ENCODE measurements around the gene FYB1.

Gene FYB1

GRCh38 chr5:39146831-39147540 is 72.4 kb downstream of the FYB1 start:
- Histone ChIP-seq H3K79me1 (ENCODE audit: low read depth, low read length) (no peaks in the 10 kb centered on the region), H3K4me2 (ENCODE audit: insufficient read depth, low read length, poor library complexity, severe bottlenecking) (no peak overlapping the region), H3K36me3 (replicated peaks in 1 of 2; ENCODE audit: control insufficient read depth in 2 of 2, insufficient read depth in 2 of 2, low read length in 2 of 2) (no peaks in the 10 kb centered on the region), H3K27ac (replicated peaks; ENCODE audit: low read length) (no peak overlapping the region), H3K14ac (ENCODE audit: low read length) (no peak overlapping the region), H3K18ac (ENCODE audit: low read length) (no peak overlapping the region), H3K27me3 (ENCODE audit: control insufficient read depth in 3 of 3, insufficient read depth in 3 of 3, low read depth in 1 of 3, low read length in 3 of 3) (no peaks in the 10 kb centered on the region), H2BK5ac (ENCODE audit: low read length) (no peak overlapping the region), H2BK120ac (ENCODE audit: low read depth, low read length) (no peak overlapping the region), H3K9ac (ENCODE audit: low read depth, low read length, poor library complexity) (no peak overlapping the region), H2AFZ (ENCODE audit: low read length) (no peak overlapping the region), H3K9me3 (replicated peaks in 1 of 2; ENCODE audit: control insufficient read depth in 2 of 2, insufficient read depth in 1 of 2, low read depth in 1 of 2, low read length in 2 of 2) (no peaks in the 10 kb centered on the region), H3K4me3 (ENCODE audit: low read length in 2 of 2) (no peak overlapping the region), H2BK12ac (ENCODE audit: low read length) (no peak overlapping the region), H3K23ac (ENCODE audit: low read depth, low read length, poor library complexity) (no peak overlapping the region), H2BK15ac (ENCODE audit: low read length) (no peak overlapping the region), H3K4ac (ENCODE audit: low read length) (no peak overlapping the region), H3K4me1 (ENCODE audit: control insufficient read depth in 2 of 2, insufficient read depth in 1 of 2, low read depth in 1 of 2, low read length in 2 of 2) (no peaks in the 10 kb centered on the region), H4K91ac (ENCODE audit: low read depth, low read length, poor library complexity) (no peak overlapping the region), H4K8ac (ENCODE audit: low read depth, low read length) (no peak overlapping the region), H2AK5ac (ENCODE audit: low read depth, low read length) (no peak overlapping the region)
- no peak for DNase-seq (ENCODE audit: low spot score)
- no CpG with 5 or more reads among the region's 4 CpGs for WGBS, 2 donors (ENCODE audit: extremely low coverage in 2 of 2, insufficient read length in 2 of 2, insufficient replicate concordance in 1 of 2)

DNA sequence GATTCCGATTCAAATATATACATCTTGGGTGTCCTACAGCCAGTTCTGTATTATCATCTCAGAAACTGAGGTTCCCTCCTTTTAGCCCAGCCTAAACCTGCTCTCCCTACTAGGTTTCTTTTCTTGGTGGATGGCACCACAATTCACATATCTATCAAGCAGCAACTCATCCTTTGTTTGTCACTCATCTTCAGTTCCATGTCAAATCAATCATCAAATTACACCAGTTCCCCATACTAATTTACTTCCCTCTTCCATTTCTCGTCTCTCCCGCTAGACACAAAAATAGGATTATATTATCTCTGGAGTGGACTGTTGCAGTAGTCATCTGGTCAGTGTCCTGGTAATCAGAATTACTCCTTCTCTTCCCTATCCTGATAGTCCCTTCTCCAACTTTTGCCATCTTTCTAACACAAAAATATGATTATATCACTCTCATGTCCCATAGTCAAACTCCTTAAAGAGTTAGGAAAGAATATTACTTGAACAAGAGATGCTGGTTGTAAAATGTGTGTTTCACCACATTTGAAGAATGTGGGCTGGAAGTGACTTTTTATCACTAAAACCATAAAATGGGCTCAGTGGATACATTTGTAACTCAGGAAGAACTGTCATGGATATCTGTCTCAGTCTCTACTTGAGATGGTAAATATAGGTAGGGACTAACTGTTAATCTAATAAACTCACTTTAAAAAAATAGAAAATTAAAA is 76.1 kb downstream of the FYB1 start:
- H3K27me3 ChIP-seq (ENCODE audit: control insufficient read depth in 3 of 3, insufficient read depth in 3 of 3, low read depth in 1 of 3, low read length in 3 of 3): no peaks in the 10 kb centered on the region

DNA sequence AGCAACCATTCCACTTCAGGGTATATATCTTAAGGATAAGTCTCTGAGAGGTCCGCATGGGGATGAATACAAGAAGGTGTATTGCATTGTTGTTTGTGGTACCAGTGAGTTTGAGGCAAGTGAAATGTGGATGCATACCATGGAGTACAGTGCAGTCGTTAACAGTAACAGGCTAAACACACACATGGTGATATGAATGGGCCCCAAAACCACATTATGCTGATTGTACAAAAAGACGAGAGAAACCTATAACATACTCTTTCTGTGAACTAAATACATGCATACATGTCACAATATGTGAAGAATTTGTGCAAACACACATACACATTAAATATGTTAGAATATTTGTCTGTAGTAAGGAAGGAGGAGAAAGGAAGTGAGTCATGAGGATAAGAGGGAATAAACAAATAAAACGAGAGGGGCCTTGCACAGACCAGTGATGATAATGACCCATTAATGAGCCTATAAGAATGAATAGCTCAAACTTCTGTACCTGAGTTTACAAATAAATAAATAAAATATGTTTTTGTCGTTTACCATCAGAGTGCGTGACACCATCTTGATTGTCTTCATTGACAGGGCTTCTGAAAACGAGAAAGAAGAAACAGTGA is 78.7 kb downstream of the FYB1 start:
- H3K23ac ChIP-seq (ENCODE audit: low read depth, low read length, poor library complexity): no peak overlapping the region
- H3K9me3 ChIP-seq (replicated peaks in 1 of 2; ENCODE audit: control insufficient read depth in 2 of 2, insufficient read depth in 1 of 2, low read depth in 1 of 2, low read length in 2 of 2): no peaks in the 10 kb centered on the region
- no peak overlapping the region for H2AFZ ChIP-seq (ENCODE audit: low read length)
- WGBS, 2 donors (ENCODE audit: extremely low coverage in 2 of 2, insufficient read length in 2 of 2, insufficient replicate concordance in 1 of 2): no CpG with 5 or more reads among the region's 7 CpGs
- H3K4ac ChIP-seq (ENCODE audit: low read length): no peak overlapping the region
- H3K18ac ChIP-seq (ENCODE audit: low read length): no peak overlapping the region
- H3K4me3 ChIP-seq (ENCODE audit: low read length in 2 of 2): no peak overlapping the region
- H3K4me2 ChIP-seq (ENCODE audit: insufficient read depth, low read length, poor library complexity, severe bottlenecking): no peak overlapping the region
- no peaks in the 10 kb centered on the region for H3K4me1 ChIP-seq (ENCODE audit: control insufficient read depth in 2 of 2, insufficient read depth in 1 of 2, low read depth in 1 of 2, low read length in 2 of 2)
- H4K8ac ChIP-seq (ENCODE audit: low read depth, low read length): no peak overlapping the region
- H2BK120ac ChIP-seq (ENCODE audit: low read depth, low read length): no peak overlapping the region
- no peaks in the 10 kb centered on the region for H3K27me3 ChIP-seq (ENCODE audit: control insufficient read depth in 3 of 3, insufficient read depth in 3 of 3, low read depth in 1 of 3, low read length in 3 of 3)
- no peak overlapping the region for H2AK5ac ChIP-seq (ENCODE audit: low read depth, low read length)
- H2BK5ac ChIP-seq (ENCODE audit: low read length): no peak overlapping the region
- no peak overlapping the region for H4K91ac ChIP-seq (ENCODE audit: low read depth, low read length, poor library complexity)
- no peaks in the 10 kb centered on the region for H3K36me3 ChIP-seq (replicated peaks in 1 of 2; ENCODE audit: control insufficient read depth in 2 of 2, insufficient read depth in 2 of 2, low read length in 2 of 2)
- H3K14ac ChIP-seq (ENCODE audit: low read length): no peak overlapping the region
- H3K27ac ChIP-seq (replicated peaks; ENCODE audit: low read length): no peak overlapping the region
- no peak overlapping the region for H3K9ac ChIP-seq (ENCODE audit: low read depth, low read length, poor library complexity)
- no peaks in the 10 kb centered on the region for H3K79me1 ChIP-seq (ENCODE audit: low read depth, low read length)
- no peak for DNase-seq (ENCODE audit: low spot score)
- no peak overlapping the region for H2BK15ac ChIP-seq (ENCODE audit: low read length)
- no peak overlapping the region for H2BK12ac ChIP-seq (ENCODE audit: low read length)

More for the DNA sequence above, 76.1 kb downstream of the FYB1 start:
- Histone ChIP-seq H2BK120ac (ENCODE audit: low read depth, low read length) (no peak overlapping the region), H2AK5ac (ENCODE audit: low read depth, low read length) (no peak overlapping the region), H2AFZ (ENCODE audit: low read length) (no peak overlapping the region), H4K91ac (ENCODE audit: low read depth, low read length, poor library complexity) (no peak overlapping the region), H3K4me1 (ENCODE audit: control insufficient read depth in 2 of 2, insufficient read depth in 1 of 2, low read depth in 1 of 2, low read length in 2 of 2) (no peaks in the 10 kb centered on the region), H3K4me2 (ENCODE audit: insufficient read depth, low read length, poor library complexity, severe bottlenecking) (no peak overlapping the region), H2BK15ac (ENCODE audit: low read length) (no peak overlapping the region), H2BK12ac (ENCODE audit: low read length) (no peak overlapping the region), H2BK5ac (ENCODE audit: low read length) (no peak overlapping the region), H3K4ac (ENCODE audit: low read length) (no peak overlapping the region), H3K36me3 (replicated peaks in 1 of 2; ENCODE audit: control insufficient read depth in 2 of 2, insufficient read depth in 2 of 2, low read length in 2 of 2) (no peaks in the 10 kb centered on the region), H3K18ac (ENCODE audit: low read length) (no peak overlapping the region), H3K9ac (ENCODE audit: low read depth, low read length, poor library complexity) (no peak overlapping the region), H3K14ac (ENCODE audit: low read length) (no peak overlapping the region), H4K8ac (ENCODE audit: low read depth, low read length) (no peak overlapping the region), H3K27ac (replicated peaks; ENCODE audit: low read length) (no peak overlapping the region), H3K9me3 (replicated peaks in 1 of 2; ENCODE audit: control insufficient read depth in 2 of 2, insufficient read depth in 1 of 2, low read depth in 1 of 2, low read length in 2 of 2) (no peaks in the 10 kb centered on the region), H3K23ac (ENCODE audit: low read depth, low read length, poor library complexity) (no peak overlapping the region), H3K4me3 (ENCODE audit: low read length in 2 of 2) (no peak overlapping the region), H3K79me1 (ENCODE audit: low read depth, low read length) (no peaks in the 10 kb centered on the region)
- no CpG with 5 or more reads among the region's 3 CpGs for WGBS, 2 donors (ENCODE audit: extremely low coverage in 2 of 2, insufficient read length in 2 of 2, insufficient replicate concordance in 1 of 2)
- DNase-seq (ENCODE audit: low spot score): no peak

- no peak overlapping the region for H2AK5ac ChIP-seq (ENCODE audit: low read depth, low read length)
- H3K27ac ChIP-seq (replicated peaks; ENCODE audit: low read length): no peak overlapping the region
- no peak overlapping the region for H2BK15ac ChIP-seq (ENCODE audit: low read length)
- no peak overlapping the region for H3K4me2 ChIP-seq (ENCODE audit: insufficient read depth, low read length, poor library complexity, severe bottlenecking)
- no CpG with 5 or more reads among the region's 2 CpGs for WGBS, 2 donors (ENCODE audit: extremely low coverage in 2 of 2, insufficient read length in 2 of 2, insufficient replicate concordance in 1 of 2)
- no peak overlapping the region for H3K14ac ChIP-seq (ENCODE audit: low read length)
- H4K8ac ChIP-seq (ENCODE audit: low read depth, low read length): no peak overlapping the region
- H2BK120ac ChIP-seq (ENCODE audit: low read depth, low read length): no peak overlapping the region
- H3K18ac ChIP-seq (ENCODE audit: low read length): no peak overlapping the region
- H2AFZ ChIP-seq (ENCODE audit: low read length): no peak overlapping the region
- H3K36me3 ChIP-seq (replicated peaks in 1 of 2; ENCODE audit: control insufficient read depth in 2 of 2, insufficient read depth in 2 of 2, low read length in 2 of 2): no peaks in the 10 kb centered on the region
- H3K27me3 ChIP-seq (ENCODE audit: control insufficient read depth in 3 of 3, insufficient read depth in 3 of 3, low read depth in 1 of 3, low read length in 3 of 3): peaks cover 0 to 4% (median 0%) of the 10 kb centered on the region in 3 experiments
- H3K4me3 ChIP-seq (ENCODE audit: low read length in 2 of 2): no peak overlapping the region
- H3K23ac ChIP-seq (ENCODE audit: low read depth, low read length, poor library complexity): no peak overlapping the region
- no peaks in the 10 kb centered on the region for H3K79me1 ChIP-seq (ENCODE audit: low read depth, low read length)
- no peaks in the 10 kb centered on the region for H3K9me3 ChIP-seq (replicated peaks in 1 of 2; ENCODE audit: control insufficient read depth in 2 of 2, insufficient read depth in 1 of 2, low read depth in 1 of 2, low read length in 2 of 2)
- no peak overlapping the region for H2BK12ac ChIP-seq (ENCODE audit: low read length)
- no peaks in the 10 kb centered on the region for H3K4me1 ChIP-seq (ENCODE audit: control insufficient read depth in 2 of 2, insufficient read depth in 1 of 2, low read depth in 1 of 2, low read length in 2 of 2)
- no peak overlapping the region for H3K4ac ChIP-seq (ENCODE audit: low read length)
- no peak for DNase-seq (ENCODE audit: low spot score)
- H2BK5ac ChIP-seq (ENCODE audit: low read length): no peak overlapping the region
- no peak overlapping the region for H4K91ac ChIP-seq (ENCODE audit: low read depth, low read length, poor library complexity)
- H3K9ac ChIP-seq (ENCODE audit: low read depth, low read length, poor library complexity): no peak overlapping the region
Observed at GRCh38 chr5:39138892-39139291, 80.5 kb downstream of the FYB1 start.

All from neuronal stem cell (in vitro differentiated cells).